ENCODE measurements around the gene KBTBD8. TPM values are rescaled to one million over a fixed set of nuclear protein-coding genes. Genes with fewer than 3 reads are reported as not detected.

The KBTBD8 gene
- polyA plus RNA-seq, 1 donor = 2.7 TPM

DNA sequence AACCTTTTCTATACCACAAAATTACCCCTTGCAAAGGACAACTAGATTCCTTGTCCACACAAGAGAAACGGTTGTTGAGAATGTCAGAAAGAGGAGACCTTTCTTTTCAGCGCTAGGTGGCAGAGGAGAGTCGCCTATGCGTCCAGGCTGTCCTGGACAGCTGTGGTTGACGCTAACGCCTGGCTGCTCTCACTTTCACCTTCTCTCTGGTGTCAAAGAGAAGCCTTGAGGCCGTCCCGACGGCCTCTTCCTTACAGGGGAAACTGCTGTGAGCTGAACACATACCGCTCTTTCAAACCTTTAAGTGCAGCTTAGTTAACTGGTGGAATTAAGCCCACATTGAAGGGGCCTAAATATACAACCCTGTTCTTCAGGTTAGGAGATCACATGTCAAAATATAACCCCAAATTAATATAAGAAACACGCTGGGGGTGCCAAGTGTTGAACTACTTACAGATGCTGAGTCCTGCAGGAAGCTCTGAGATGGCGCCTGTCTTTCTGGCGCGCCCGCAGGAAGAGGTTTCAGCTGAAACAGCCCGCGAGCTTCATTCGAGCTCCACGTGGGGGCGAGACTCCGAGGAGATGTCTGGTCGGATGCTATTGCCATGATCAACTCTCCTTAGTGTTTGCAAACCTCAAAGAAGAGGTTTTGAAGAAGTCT lies 26.1 kb upstream of the KBTBD8 start:
- Histone ChIP-seq H3K4me1 (ENCODE audit: control insufficient read depth, insufficient read depth, low read length) (peaks cover 4% of the 10 kb centered on the region), H3K4me3 (ENCODE audit: low read length) (no peak overlapping the region), H3K27ac (ENCODE audit: low read length) (no peak overlapping the region), H3K9me3 (ENCODE audit: control insufficient read depth, low read depth, low read length) (no peaks in the 10 kb centered on the region), H3K36me3 (ENCODE audit: control insufficient read depth, insufficient read depth, low read length) (no peaks in the 10 kb centered on the region), H3K27me3 (ENCODE audit: control insufficient read depth, insufficient read depth, low read length) (no peaks in the 10 kb centered on the region)
- no CpG with 5 or more reads among the region's 22 CpGs for WGBS (ENCODE audit: insufficient coverage, low lambda C conversion rate)
- peak; percentile 78 to 79 for DNase-seq

DNA sequence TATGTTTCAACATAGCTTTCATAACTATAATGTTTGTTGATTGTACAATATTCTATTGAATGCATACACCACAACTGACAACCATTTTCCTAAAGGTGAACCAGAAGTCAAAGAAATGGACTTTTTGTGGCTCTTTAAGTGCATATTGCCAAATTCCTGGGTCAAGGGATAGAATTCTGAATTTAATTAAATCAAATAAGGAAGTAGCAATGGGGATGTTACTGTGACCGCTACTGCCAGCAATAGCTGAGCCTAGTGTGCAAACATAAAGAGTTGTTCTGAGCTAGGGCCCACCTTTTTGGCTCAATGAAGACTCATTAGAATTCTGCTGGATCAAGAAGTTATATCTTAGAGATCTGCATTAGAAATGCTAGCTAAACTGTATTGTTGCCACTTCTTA lies 17.3 kb upstream of the KBTBD8 start:
- WGBS (ENCODE audit: insufficient coverage, low lambda C conversion rate) = no CpG with 5 or more reads among the region's 1 CpG
- H3K36me3 ChIP-seq (ENCODE audit: control insufficient read depth, insufficient read depth, low read length) = no peaks in the 10 kb centered on the region
- DNase-seq = no peak
- H3K9me3 ChIP-seq (ENCODE audit: control insufficient read depth, low read depth, low read length) = no peaks in the 10 kb centered on the region
- H3K27ac ChIP-seq (ENCODE audit: low read length) = no peak overlapping the region
- H3K4me3 ChIP-seq (ENCODE audit: low read length) = no peak overlapping the region
- no peaks in the 10 kb centered on the region for H3K4me1 ChIP-seq (ENCODE audit: control insufficient read depth, insufficient read depth, low read length)
- H3K27me3 ChIP-seq (ENCODE audit: control insufficient read depth, insufficient read depth, low read length) = no peaks in the 10 kb centered on the region

DNA sequence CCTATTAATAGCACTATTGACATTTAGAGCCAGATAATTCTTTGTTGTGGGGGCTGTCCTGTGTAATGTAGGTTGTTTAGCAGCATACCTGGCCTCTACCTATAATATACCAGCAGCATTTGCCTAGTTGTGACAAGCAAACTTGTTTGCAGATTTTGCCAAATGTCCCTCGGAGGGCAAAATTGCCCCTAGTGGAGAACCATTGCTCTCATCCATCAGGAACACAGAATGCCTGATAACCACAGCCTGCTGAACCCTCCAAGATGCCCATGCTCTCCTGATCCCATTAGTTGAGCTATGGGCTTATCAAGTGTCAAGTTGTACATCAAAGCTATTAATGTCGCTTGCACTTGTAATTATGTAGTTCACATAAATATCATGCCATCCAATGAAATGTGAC lies 15.0 kb upstream of the KBTBD8 start:
- Histone ChIP-seq H3K27me3 (ENCODE audit: control insufficient read depth, insufficient read depth, low read length) (no peaks in the 10 kb centered on the region), H3K9me3 (ENCODE audit: control insufficient read depth, low read depth, low read length) (no peaks in the 10 kb centered on the region), H3K4me1 (ENCODE audit: control insufficient read depth, insufficient read depth, low read length) (no peaks in the 10 kb centered on the region), H3K4me3 (ENCODE audit: low read length) (no peak overlapping the region), H3K27ac (ENCODE audit: low read length) (no peak overlapping the region), H3K36me3 (ENCODE audit: control insufficient read depth, insufficient read depth, low read length) (no peaks in the 10 kb centered on the region)
- no peak for DNase-seq
- WGBS (ENCODE audit: insufficient coverage, low lambda C conversion rate) = 71% methylated on average over 1 of the region's 2 CpGs

DNA sequence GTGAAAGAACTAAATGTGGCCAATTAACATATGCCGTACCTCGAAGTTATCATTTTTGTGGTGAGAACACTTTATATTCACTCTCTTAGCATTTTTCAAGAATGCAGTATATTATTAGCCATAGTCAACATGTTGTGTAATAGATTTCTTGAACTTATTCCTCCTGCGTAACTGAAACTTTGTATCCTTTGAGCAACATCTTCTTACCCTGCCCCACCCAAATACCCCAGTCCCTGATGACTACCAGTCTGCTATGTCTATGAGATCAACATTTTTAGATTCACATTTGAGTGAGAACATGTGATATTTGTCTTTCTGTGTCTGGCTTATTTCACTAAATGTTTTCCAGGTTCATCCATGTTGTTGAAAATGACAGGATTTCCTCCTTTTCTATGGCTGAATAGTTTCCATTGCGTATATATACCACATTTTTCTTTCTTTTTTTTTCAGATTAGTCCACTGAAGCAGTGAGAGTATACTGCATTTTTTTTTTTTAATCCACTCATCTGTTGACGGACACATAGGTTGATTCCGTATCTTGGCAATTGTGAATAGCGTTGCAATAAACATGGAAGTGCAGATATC lies 12.7 kb upstream of the KBTBD8 start:
- no peaks in the 10 kb centered on the region for H3K27me3 ChIP-seq (ENCODE audit: control insufficient read depth, insufficient read depth, low read length)
- H3K4me3 ChIP-seq (ENCODE audit: low read length) = no peak overlapping the region
- WGBS (ENCODE audit: insufficient coverage, low lambda C conversion rate) = 93% methylated on average over 3 of the region's 7 CpGs
- no peak overlapping the region for H3K27ac ChIP-seq (ENCODE audit: low read length)
- H3K4me1 ChIP-seq (ENCODE audit: control insufficient read depth, insufficient read depth, low read length) = no peaks in the 10 kb centered on the region
- no peaks in the 10 kb centered on the region for H3K36me3 ChIP-seq (ENCODE audit: control insufficient read depth, insufficient read depth, low read length)
- no peaks in the 10 kb centered on the region for H3K9me3 ChIP-seq (ENCODE audit: control insufficient read depth, low read depth, low read length)
- no peak for DNase-seq

DNA sequence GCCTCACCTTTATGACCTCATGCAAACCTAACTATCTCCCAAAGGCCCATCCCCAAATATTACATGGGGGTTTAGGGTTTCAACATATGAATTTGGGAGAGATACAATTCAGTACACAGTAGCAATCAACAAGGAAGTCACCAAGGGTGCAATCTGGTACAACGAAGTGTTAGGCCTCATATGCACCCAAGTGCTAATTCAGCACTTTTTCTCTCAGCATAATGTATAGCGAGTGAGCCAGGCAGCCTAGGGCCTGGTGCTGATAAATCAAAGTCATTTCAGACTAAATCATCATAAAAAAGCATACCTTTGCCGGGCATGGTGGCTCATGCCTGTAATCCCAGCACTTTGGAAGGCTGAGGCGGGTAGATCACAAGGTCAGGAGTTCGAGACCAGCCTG lies 11.7 kb upstream of the KBTBD8 start:
- Histone ChIP-seq H3K36me3 (ENCODE audit: control insufficient read depth, insufficient read depth, low read length) (no peaks in the 10 kb centered on the region), H3K4me3 (ENCODE audit: low read length) (no peak overlapping the region), H3K4me1 (ENCODE audit: control insufficient read depth, insufficient read depth, low read length) (no peaks in the 10 kb centered on the region), H3K9me3 (ENCODE audit: control insufficient read depth, low read depth, low read length) (no peaks in the 10 kb centered on the region), H3K27ac (ENCODE audit: low read length) (no peak overlapping the region), H3K27me3 (ENCODE audit: control insufficient read depth, insufficient read depth, low read length) (no peaks in the 10 kb centered on the region)
- WGBS (ENCODE audit: insufficient coverage, low lambda C conversion rate) = no CpG with 5 or more reads among the region's 5 CpGs
- no peak for DNase-seq

DNA sequence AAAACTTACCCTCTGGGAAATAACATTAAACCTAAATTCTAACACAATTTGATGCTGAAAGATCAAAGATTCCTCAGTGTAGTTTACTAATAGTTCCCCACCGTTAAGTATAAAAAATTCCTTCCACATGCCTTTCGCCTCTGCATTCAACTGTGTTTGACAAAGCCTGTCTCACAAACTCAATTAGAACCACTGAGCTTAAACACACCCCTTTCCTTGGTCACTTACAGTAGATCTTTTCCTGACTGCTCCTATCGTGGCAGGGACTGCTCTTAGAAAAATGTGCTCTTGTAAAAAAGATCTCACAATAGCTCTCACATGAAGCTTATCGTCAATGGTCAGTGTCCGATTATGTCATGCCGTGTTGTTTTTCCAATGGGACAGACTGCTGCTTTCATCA lies 8.9 kb upstream of the KBTBD8 start:
- no peak overlapping the region for H3K4me3 ChIP-seq (ENCODE audit: low read length)
- no peak overlapping the region for H3K27ac ChIP-seq (ENCODE audit: low read length)
- no peaks in the 10 kb centered on the region for H3K4me1 ChIP-seq (ENCODE audit: control insufficient read depth, insufficient read depth, low read length)
- no peak for DNase-seq
- H3K27me3 ChIP-seq (ENCODE audit: control insufficient read depth, insufficient read depth, low read length) = no peaks in the 10 kb centered on the region
- H3K9me3 ChIP-seq (ENCODE audit: control insufficient read depth, low read depth, low read length) = no peaks in the 10 kb centered on the region
- WGBS (ENCODE audit: insufficient coverage, low lambda C conversion rate) = 80% methylated on average over 1 of the region's 6 CpGs
- no peaks in the 10 kb centered on the region for H3K36me3 ChIP-seq (ENCODE audit: control insufficient read depth, insufficient read depth, low read length)

DNA sequence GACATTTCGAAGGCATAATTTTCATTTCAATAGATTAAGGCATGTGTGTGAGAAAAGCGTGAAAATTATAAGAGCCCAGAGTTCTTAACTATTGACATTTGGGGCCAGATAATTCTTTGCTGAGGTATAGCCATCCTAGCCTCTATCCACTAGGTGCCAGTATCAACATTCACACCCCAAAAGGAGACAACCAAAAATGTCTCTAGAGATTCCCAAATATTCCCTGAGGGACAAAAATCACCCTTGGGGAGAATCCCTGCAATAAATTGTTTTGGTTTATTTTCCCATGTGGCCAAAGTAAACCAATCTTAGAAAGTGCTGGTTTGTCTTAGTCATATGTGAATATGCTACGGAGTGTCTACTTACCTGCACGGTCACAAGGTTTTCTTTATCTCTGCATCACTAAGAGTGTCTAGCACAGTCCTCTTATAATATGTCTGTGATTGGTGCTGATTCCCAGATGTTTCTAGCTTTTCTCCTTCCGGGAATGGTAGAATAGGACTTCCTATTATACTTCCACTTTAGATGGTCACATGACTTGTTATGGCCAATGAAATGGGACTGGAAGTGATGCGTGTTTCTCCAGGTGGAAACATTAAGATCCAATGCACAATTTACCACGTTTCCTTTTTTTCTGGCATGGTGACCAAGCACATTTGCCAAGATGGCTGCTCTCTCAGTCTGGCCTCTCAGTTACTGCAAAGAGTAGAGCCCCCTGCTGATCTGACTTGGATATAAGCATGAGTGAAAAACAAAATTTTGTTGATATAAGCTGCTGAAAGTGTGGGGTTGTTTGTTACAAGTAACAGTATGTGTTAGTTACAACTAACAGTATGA lies 8.0 kb upstream of the KBTBD8 start:
- H3K9me3 ChIP-seq (ENCODE audit: control insufficient read depth, low read depth, low read length) = no peaks in the 10 kb centered on the region
- H3K4me3 ChIP-seq (ENCODE audit: low read length) = no peak overlapping the region
- H3K27me3 ChIP-seq (ENCODE audit: control insufficient read depth, insufficient read depth, low read length) = no peaks in the 10 kb centered on the region
- H3K27ac ChIP-seq (ENCODE audit: low read length) = no peak overlapping the region
- H3K4me1 ChIP-seq (ENCODE audit: control insufficient read depth, insufficient read depth, low read length) = no peaks in the 10 kb centered on the region
- no peaks in the 10 kb centered on the region for H3K36me3 ChIP-seq (ENCODE audit: control insufficient read depth, insufficient read depth, low read length)
- DNase-seq = no peak
- WGBS (ENCODE audit: insufficient coverage, low lambda C conversion rate) = 93% methylated on average over 3 of the region's 7 CpGs

DNA sequence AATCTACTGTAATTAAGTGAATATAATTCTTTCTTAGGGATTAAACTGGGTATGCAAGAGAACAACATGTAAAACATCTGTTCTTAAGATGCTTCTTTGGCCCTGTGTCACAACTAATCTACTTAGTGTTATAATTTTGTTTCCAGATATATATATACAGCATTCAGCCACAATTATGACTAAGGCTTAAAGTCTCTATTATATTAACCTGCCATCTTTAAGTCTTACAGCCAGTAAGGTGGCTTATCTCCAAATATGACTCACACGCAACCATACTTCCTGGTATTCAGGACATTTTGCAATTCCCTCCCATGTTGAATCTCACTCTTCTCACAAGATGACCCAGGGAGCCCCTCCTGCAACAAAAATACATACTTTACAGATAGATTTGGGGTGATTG lies 6.6 kb upstream of the KBTBD8 start:
- peak in 1 of 2 donors; percentile 15 for DNase-seq
- Histone ChIP-seq H3K27me3 (ENCODE audit: control insufficient read depth, insufficient read depth, low read length) (no peaks in the 10 kb centered on the region), H3K9me3 (ENCODE audit: control insufficient read depth, low read depth, low read length) (no peaks in the 10 kb centered on the region), H3K27ac (ENCODE audit: low read length) (no peak overlapping the region), H3K4me3 (ENCODE audit: low read length) (no peak overlapping the region), H3K36me3 (ENCODE audit: control insufficient read depth, insufficient read depth, low read length) (no peaks in the 10 kb centered on the region), H3K4me1 (ENCODE audit: control insufficient read depth, insufficient read depth, low read length) (no peaks in the 10 kb centered on the region)
- no CpG with 5 or more reads among the region's 1 CpG for WGBS (ENCODE audit: insufficient coverage, low lambda C conversion rate)

DNA sequence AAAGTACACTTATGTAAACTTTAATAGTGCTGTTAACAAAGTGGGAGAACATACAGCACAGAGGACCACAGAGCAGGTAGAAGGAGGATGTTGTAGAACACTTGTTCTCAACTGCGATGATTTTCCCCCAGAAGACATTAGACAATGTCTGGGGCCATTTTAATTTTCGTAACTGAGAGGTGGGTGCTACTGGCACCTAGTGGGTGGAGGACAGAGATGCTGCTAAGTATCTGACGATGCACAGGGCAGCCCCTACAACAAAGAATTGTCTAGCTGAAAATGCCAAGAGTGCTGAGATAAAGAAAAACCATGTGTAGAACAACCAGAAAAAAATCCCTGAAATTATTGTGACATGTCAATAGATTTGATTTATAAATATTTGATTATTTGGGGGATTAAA lies 5.0 kb upstream of the KBTBD8 start:
- Histone ChIP-seq H3K9me3 (ENCODE audit: control insufficient read depth, low read depth, low read length) (no peaks in the 10 kb centered on the region), H3K36me3 (ENCODE audit: control insufficient read depth, insufficient read depth, low read length) (no peaks in the 10 kb centered on the region), H3K27me3 (ENCODE audit: control insufficient read depth, insufficient read depth, low read length) (no peaks in the 10 kb centered on the region), H3K27ac (ENCODE audit: low read length) (no peak overlapping the region), H3K4me3 (ENCODE audit: low read length) (no peak overlapping the region), H3K4me1 (ENCODE audit: control insufficient read depth, insufficient read depth, low read length) (peaks cover 5% of the 10 kb centered on the region)
- 100% methylated on average over 1 of the region's 3 CpGs for WGBS (ENCODE audit: insufficient coverage, low lambda C conversion rate)
- no peak for DNase-seq

DNA sequence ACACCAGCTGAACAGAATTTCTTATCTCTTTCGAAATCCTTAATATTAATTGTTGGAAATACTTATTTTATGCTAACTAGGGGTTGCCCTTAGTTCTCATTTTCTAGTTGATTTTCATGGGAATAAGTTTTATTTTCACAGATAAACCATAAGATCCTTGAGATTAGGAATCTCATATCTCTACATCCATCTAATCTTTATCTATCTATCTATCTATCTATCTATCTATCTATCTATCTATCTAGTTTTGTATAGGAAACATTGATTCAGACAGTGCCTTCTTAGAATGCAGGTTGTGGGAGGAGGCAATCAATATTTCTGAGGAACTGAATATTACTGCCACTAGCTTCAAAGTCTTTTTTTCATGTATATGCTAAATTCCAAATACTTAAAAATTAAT lies 3.5 kb upstream of the KBTBD8 start:
- H3K9me3 ChIP-seq (ENCODE audit: control insufficient read depth, low read depth, low read length) = no peaks in the 10 kb centered on the region
- DNase-seq = no peak
- H3K4me1 ChIP-seq (ENCODE audit: control insufficient read depth, insufficient read depth, low read length) = peaks cover 5% of the 10 kb centered on the region
- H3K4me3 ChIP-seq (ENCODE audit: low read length) = no peak overlapping the region
- no peaks in the 10 kb centered on the region for H3K36me3 ChIP-seq (ENCODE audit: control insufficient read depth, insufficient read depth, low read length)
- H3K27me3 ChIP-seq (ENCODE audit: control insufficient read depth, insufficient read depth, low read length) = no peaks in the 10 kb centered on the region
- WGBS (ENCODE audit: insufficient coverage, low lambda C conversion rate) = 80% methylated on average over 1 of the region's 1 CpG
- H3K27ac ChIP-seq (ENCODE audit: low read length) = no peak overlapping the region
